Stimulated activated CD8-positive, alpha-beta memory T cell treated with anti-CD3 and anti-CD28 coated beads, Interleukin-7, amount 100 ng/mL, for 24 hours (primary cell): ENCODE data around the gene TC2N.
"Not testable (repeated sequence)": the region's sequence is repeated elsewhere in the genome, so short reads cannot be mapped to it uniquely, and the experiment has no call there.

Source experiments
- DNase-seq: peaks from one replicate; pipeline ENCODE4 v3.0.0-alpha.2; 2020; ENCODE audit warnings: low read depth

TC2N gene

DNA sequence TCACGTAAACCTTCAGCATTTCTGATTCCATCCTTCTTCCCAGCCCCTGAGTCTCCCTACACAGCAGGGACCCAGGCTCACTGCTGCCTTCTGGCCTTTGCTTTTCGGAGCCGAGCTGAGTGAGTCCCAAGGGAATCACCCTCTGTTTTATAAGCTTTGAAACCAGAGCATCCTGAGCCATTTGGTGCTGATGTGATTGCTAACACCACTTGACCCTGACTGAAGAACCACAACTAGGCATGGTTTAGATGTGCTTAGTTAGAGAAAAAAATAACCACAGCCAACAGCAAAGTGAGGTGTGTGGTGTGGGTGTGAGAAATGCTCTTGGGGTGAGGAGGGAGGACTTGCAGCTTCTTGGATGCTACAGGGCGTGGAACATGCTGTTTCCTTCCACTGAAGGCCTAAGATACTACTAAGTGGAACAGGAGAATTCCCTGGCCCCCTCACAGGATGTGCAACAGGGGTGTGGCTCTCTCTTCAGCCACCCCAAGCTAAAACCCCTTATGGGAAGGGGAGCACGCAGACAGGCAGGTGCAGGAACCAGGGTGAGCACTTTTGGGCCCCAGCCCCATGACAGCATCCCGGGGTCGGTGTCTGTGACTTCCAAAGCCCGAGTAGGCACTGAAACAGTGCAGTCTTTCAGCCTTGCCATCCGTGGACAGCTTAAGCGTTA lies at the start of gene TC2N:
TC2N (minus strand) TSS at position 221 of the 673 bp plus-strand sequence. CDS start 53,767 bp downstream, outside the sequence.
- DNase-seq: no peak

- no peak for DNase-seq
These were observed 44.7 kb upstream of the TC2N start for GRCh38 chr14:91912035-91912434.

- no peak for DNase-seq
These were observed 44.2 kb upstream of the TC2N start for GRCh38 chr14:91911474-91912032.

DNA sequence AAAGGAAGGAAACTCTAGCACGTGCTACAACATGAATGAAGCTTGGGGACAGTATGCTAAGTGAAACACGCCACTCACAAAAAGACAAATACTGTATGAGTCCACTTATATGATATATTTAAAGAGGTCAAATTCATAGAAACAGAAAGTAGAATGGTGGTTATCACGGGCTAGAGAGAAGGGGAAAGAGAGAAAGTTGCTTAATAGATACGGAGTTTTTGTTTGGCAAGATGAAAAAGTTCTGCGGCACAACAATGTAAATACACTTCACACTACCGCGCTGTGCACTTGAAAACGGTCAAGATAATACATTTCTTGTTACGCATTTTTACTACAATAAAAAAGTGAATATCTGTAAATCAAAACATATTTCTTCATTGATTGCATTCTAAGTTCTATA lies 42.9 kb upstream of the TC2N start:
- no peak for DNase-seq

- no peak for DNase-seq
These were observed 39.0 kb upstream of the TC2N start for GRCh38 chr14:91906374-91906773.

- DNase-seq: no peak
These were observed 37.8 kb upstream of the TC2N start for GRCh38 chr14:91904956-91905645.

- no peak for DNase-seq
These were observed 37.1 kb upstream of the TC2N start for GRCh38 chr14:91904483-91904882.

DNA sequence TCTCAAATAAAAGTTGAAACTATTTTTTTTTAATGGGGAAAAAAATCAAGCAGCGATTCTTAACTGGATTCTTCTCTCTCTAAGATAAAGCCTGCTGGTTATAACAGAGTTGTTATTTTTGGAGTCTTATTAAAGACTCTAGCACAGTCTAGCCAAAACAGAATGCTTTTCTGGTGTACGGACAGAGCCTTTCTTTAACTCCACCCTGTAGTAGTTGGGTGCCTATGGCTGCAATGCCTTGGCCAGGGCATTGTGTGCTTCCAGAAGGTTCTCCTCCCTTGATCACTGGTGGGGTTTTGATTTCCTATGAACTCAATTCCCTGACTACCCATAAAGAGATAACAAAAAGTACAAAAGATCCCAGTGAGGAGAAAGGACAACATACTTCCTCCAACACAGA lies 35.7 kb upstream of the TC2N start:
- no peak for DNase-seq

DNA sequence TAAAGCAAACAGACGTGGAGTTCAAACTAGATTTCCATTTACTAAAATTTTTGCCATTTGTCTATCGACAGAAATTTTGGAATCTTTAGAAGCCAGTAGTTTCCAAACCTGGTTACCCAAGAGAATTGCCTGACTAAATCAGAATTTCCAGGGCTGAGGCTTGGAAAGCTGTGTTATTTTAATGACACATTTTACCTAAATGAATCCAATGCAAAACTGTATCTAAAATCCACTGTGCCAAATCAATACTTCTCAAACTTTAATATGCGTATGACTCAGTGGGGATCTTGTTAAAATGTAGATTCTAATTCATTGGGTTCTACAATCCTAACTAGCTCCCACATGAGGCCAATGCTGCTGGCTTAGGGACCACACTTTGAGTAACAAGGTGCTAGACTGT lies 35.0 kb upstream of the TC2N start:
- no peak for DNase-seq

DNA sequence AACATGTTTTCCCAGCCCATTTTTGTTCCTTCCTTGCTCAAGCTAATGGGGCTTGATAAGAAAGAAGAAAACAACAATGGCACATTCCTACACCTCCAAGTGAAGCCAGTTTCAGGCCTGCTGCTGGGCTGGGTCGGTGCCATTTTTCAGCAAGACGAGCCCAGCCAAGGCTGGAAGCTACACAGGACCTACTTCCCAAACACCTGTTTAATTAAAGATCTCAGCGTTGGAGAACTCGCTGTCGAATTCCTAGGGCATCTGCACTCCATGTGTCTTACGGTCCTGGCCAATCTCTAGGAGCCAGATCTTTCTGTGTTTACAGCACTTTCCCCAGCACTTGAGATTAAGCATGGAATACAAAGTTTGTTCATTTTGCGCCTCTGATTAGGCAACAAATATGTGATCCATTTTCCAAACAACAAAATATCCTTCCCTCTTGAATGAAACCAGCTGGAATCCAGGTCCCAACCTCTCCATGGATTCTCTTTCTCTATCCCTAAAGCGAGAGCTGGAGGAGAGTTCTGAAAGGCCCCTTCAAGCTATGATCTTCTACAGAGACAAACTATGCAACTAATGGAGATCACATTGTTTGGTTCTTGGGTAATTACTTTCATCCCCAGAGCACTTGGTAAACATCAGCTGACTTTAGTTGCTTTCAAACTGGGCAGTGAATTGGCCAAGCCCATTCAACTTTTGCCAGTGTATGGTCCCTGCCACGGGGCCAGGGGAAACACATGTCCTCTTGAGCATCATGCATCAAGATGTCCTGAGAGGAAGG lies 34.3 kb upstream of the TC2N start:
- DNase-seq: no peak

GRCh38 chr14:91899806-91900205 lies 32.5 kb upstream of the TC2N start:
- DNase-seq: no peak

DNA sequence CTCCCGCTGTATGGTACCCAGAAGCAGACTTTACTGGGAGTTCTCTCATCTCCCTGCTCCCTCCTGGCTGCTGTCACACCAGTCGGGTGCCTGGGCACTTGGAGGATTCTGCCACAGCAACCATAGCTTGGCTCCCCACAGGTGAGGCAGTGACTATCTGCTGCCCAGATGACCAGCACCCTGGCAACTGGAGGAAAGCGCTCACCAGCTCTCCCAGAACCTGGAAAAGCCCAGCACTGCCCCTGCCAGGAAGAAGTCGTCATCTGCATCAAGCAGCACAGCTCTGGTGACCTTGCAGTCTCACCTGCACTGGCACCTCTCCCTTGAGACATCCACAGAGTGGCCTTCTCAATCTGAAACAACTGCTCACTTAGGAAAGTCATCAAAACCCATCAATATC lies 31.9 kb upstream of the TC2N start:
- no peak for DNase-seq

GRCh38 chr14:91898372-91898771 lies 31.0 kb upstream of the TC2N start:
- DNase-seq: no peak

DNA sequence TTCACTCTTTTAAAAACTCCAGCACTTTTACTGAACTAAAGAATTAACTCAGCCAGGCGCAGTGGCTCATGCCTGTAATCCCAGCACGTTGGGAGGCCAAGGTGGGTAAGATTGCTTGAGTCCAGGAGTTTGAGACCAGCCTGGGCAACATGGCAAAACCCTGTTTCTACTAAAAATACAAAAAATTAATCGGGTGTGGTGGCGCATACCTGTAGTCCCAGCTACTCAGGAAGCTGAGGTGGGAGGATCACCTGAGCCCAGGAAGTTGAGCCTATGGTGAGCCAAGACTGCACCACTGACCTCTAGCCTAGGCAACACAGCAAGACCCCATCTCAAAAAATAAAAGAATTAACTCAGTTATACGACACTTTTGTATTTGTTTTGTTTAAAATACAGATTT lies 30.4 kb upstream of the TC2N start:
- not testable (repeated sequence) for DNase-seq

DNA sequence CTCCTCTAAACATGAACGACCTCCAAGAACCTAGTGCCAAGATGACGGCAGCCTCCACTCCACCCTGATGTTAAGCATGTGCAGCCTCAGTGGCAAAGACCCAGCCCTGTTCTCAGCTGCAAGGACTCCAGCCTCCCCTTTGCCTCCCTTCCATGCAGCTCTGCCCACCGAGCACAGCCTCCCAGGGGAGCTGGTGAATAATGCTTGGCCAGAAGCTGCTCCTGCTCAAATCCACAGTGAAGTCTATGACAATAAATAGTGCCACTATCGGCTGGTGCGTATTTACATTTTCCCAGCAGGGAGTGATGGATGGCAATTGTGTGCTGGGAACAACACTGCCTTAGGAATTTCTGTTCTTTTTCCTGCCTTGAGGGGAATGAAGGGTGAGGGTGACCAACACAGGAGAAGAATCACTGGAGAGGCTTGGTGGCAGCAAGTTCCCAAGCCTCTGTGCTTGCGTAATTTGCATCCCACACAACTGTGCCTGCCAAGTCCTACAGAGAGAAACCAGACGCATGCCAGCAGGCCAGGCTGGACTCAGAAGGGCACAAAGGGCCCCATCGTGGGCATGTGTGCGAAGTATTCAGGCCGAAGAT lies 29.9 kb upstream of the TC2N start:
- DNase-seq: no peak

DNA sequence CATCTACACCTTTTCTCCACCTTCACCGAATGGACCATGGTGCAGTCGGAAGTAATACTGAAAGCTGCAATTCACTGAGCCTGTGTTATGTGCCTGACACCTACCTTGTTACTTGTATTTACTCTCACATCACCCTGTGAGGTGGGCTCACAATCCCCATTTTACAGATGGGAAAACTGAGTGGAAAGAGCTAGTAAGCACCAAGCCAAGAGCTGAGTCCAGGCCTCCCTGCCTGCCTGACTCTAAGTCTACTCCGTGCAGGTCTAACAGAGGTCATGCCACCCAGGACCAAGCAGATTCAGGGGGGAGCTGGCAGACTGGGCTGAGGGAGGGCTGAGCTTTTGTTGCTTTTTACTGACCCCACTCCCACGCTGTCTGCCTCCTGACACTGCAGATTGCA lies 29.1 kb upstream of the TC2N start:
- DNase-seq: no peak

- no peak for DNase-seq
These were observed 26.3 kb upstream of the TC2N start for GRCh38 chr14:91893669-91894068.

DNA sequence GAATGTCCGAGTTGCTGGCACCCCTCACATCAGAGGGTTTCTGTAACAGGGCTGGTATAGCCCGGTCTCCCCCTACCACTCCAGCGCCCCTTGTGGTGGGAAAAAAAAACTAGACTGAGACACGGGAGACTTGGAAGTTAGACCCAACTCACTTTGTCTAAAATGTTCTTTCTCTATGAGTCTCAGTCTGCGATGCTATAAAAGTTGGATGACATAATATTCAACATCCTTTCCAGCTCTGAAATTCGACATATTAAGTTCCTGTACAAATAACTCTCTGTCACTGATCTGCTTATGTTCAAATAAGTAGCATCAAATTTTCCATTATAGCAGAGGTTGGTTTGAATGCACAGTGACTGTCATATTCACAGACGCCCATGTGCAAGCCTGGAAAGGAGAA lies 25.7 kb upstream of the TC2N start:
- DNase-seq: no peak

- DNase-seq: no peak
These were observed 24.4 kb upstream of the TC2N start for GRCh38 chr14:91891721-91892220.

DNA sequence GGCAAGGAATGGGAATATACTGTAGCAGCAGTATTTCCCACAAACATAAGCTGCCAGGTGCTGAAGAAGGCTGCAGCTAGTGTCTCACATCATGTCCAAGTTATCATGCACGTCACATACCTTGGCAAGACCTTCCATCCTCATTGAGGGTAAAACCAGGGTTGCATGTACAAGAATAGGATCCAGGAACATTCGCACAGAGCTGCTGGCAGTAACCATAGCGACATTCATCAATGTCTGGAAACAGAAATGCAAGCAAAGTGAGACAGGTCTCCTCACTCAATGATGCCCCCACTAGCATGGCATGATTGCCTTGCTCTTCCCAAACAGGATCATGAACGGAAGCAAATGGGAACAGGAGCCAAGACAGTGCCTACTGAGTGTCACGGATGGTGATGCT lies 23.8 kb upstream of the TC2N start:
- no peak for DNase-seq

DNA sequence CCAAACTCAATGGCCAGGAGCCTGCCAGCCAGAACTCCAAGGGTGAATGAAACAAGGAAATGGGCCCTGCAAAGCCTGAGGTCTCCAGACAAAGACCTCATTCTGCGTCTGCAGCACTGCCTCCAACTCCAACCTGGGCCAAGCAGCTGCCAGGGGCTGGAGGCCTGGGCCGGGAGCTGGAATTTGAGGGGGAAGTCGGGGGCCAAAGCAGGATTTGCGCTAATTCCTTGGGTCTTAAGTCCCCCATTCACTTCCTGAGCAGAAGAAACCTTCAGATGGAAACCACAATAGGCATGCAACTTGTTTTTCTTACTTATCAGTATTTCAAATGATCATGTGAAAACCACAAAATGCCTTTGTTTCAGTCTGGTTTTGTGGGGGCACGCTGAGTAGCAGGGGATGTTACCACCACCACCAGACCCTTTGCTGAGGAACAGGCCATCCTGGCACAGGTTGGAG lies 23.0 kb upstream of the TC2N start:
- no peak for DNase-seq
